Measurements from ENCODE around the gene PKP4.

DNA sequence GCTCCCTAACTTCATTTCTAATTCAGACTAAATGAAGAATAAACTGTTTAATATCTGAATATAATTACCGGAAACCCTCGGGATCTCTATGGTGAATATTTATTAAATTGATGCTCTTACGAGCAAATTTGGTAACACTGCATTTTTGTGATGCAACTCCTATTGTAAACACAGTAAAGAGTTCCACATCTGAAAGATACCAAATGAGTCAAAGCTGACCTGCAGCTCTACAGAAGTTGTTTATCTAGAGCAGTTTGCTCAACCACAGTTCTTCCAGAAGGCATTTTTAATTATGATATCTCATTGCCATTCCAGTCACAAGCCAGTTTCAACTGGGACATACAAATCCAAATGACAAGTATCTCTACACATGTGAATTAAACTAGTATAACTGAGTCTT is 129.7 kb downstream of the PKP4 start:
- TF ChIP-seq, protein P1, sequence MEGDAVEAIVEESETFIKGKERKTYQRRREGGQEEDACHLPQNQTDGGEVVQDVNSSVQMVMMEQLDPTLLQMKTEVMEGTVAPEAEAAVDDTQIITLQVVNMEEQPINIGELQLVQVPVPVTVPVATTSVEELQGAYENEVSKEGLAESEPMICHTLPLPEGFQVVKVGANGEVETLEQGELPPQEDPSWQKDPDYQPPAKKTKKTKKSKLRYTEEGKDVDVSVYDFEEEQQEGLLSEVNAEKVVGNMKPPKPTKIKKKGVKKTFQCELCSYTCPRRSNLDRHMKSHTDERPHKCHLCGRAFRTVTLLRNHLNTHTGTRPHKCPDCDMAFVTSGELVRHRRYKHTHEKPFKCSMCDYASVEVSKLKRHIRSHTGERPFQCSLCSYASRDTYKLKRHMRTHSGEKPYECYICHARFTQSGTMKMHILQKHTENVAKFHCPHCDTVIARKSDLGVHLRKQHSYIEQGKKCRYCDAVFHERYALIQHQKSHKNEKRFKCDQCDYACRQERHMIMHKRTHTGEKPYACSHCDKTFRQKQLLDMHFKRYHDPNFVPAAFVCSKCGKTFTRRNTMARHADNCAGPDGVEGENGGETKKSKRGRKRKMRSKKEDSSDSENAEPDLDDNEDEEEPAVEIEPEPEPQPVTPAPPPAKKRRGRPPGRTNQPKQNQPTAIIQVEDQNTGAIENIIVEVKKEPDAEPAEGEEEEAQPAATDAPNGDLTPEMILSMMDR (IDR thresholded peaks at IDR 0.05 in 2 of 3, conservative IDR thresholded peaks at IDR 0.05 in 1 of 3; ENCODE audit: borderline replicate concordance in 1 of 3, insufficient read depth in 1 of 3, low read depth in 2 of 3, low read length in 2 of 3): no peak
- TF ChIP-seq POLR2AphosphoS5 (IDR thresholded peaks at IDR 0.05; ENCODE audit: low read depth, low read length) (no peak), POLR2A (IDR thresholded peaks at IDR 0.05; ENCODE audit: borderline replicate concordance, extremely low read depth, insufficient read depth, insufficient read length) (no peak), FOSL1 (IDR thresholded peaks at IDR 0.05; ENCODE audit: low read depth) (no peak), JUND (IDR thresholded peaks at IDR 0.05) (no peak), CEBPB (IDR thresholded peaks at IDR 0.05; ENCODE audit: low read depth) (peak; percentile 54; the same call in 1 of the 2 replicates), MAX (IDR thresholded peaks at IDR 0.05) (no peak)

All from HCT116 (cell line).